ENCODE results near the gene ABHD16B. TPM values are rescaled to one million over a fixed set of nuclear protein-coding genes. Genes with fewer than 3 reads are reported as not detected.
"Not testable (repeated sequence)": the region's sequence is repeated elsewhere in the genome, so short reads cannot be mapped to it uniquely, and the experiment has no call there.

Gene ABHD16B
- total RNA-seq, 1 donor from 2014 or later: not detected

DNA sequence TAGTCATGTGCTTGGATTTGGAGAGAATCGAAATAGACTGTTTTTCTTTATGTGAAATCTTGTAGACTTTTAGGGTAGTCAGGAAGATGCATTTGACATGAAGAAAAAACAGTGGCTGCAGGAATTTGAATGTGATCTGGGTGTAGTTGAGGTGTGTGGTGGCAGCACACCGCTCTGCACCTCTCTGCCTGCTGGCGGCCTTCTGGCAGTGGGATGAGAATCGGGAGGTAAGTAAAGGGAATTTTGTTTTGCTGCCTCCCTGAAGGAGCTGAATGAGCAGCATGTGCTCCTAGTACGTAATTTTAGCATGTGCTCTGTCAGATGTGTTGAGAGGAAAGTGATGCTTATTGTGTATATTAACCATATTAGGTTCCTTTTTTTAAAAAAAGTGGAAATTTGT lies 7.0 kb downstream of the ABHD16B start:
- no peak overlapping the region for H3K27ac ChIP-seq
- DNase-seq (ENCODE audit: low spot score in 2 of 2): no peak
- H3K36me3 ChIP-seq: peaks cover 44% of the 10 kb centered on the region in 2 donors
- H3K4me1 ChIP-seq: peaks cover 0 to 21% of the 10 kb centered on the region in 2 donors
- TF ChIP-seq, protein P1, sequence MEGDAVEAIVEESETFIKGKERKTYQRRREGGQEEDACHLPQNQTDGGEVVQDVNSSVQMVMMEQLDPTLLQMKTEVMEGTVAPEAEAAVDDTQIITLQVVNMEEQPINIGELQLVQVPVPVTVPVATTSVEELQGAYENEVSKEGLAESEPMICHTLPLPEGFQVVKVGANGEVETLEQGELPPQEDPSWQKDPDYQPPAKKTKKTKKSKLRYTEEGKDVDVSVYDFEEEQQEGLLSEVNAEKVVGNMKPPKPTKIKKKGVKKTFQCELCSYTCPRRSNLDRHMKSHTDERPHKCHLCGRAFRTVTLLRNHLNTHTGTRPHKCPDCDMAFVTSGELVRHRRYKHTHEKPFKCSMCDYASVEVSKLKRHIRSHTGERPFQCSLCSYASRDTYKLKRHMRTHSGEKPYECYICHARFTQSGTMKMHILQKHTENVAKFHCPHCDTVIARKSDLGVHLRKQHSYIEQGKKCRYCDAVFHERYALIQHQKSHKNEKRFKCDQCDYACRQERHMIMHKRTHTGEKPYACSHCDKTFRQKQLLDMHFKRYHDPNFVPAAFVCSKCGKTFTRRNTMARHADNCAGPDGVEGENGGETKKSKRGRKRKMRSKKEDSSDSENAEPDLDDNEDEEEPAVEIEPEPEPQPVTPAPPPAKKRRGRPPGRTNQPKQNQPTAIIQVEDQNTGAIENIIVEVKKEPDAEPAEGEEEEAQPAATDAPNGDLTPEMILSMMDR (IDR thresholded peaks at IDR 0.05): no peak
- H3K4me3 ChIP-seq: no peak overlapping the region
- no peaks in the 10 kb centered on the region for H3K9me3 ChIP-seq
- no peaks in the 10 kb centered on the region for H3K27me3 ChIP-seq
- intact Hi-C loops (cut with DNase I): loop anchor here (5.0 to 10.0 kb wide), 2 partner anchors 241 to 1073 kb away; partner anchors contain the start of genes GMEB2 and MRGBP

DNA sequence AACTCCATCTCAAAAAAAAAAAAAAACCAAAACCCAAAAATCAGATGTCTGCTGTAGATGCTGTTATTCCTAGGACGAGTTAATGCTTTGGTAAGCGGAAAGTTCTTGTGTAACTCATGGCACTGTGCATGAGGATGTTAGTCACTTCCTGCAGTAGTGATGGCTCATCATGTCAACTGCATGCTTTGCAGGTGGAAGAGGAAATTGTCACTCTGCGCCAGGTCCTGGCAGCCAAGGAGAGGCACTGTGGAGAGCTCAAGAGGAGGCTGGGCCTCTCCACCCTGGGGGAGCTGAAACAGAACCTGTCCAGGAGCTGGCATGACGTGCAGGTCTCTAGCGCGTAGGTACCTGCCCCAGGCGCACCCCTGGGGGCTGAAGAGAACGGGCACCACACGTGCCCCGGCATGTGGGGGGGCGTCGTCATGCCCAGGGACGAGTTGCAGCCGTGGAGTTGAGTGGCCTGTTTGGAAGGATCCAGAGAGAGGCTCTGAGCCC lies 12.2 kb downstream of the ABHD16B start:
- Histone ChIP-seq H3K4me3 (no peak overlapping the region), H3K4me1 (no peaks in the 10 kb centered on the region), H3K9me3 (no peaks in the 10 kb centered on the region), H3K27ac (peak overlapping the region in 1 of 2 donors; percentile 52), H3K36me3 (peaks cover 84 to 96% of the 10 kb centered on the region in 2 donors), H3K27me3 (no peaks in the 10 kb centered on the region)
- DNase-seq (ENCODE audit: low spot score in 2 of 2): peak; percentile 41 to 77
- TF ChIP-seq, protein P1 (IDR thresholded peaks at IDR 0.05): no peak
- intact Hi-C loops (cut with DNase I): no loop called here

DNA sequence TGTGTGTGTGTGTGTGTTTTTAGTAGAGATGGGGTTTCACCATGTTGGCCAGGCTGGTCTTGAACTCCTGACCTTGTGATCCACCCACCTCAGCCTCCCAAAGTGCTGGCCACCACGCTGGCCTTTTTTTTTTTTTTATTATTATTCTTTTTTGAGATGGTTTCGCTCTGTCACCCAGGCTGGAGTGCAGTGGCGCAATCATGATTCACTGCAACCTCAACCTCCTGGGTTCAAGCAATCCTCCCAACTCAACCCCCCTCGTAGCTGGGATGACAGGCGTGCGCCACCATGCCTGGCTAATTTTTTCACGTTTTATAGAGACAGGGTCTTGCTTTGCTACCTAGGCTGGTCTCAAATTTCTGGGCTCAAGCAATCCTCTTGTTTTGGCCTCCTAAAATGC lies 12.9 kb downstream of the ABHD16B start:
- H3K9me3 ChIP-seq; H3K27me3 ChIP-seq; H3K4me3 ChIP-seq; DNase-seq (ENCODE audit: low spot score in 2 of 2); H3K4me1 ChIP-seq; intact Hi-C loops (cut with DNase I); H3K27ac ChIP-seq: not testable (repeated sequence)
- peaks cover 84 to 98% of the 10 kb centered on the region in 2 donors for H3K36me3 ChIP-seq

DNA sequence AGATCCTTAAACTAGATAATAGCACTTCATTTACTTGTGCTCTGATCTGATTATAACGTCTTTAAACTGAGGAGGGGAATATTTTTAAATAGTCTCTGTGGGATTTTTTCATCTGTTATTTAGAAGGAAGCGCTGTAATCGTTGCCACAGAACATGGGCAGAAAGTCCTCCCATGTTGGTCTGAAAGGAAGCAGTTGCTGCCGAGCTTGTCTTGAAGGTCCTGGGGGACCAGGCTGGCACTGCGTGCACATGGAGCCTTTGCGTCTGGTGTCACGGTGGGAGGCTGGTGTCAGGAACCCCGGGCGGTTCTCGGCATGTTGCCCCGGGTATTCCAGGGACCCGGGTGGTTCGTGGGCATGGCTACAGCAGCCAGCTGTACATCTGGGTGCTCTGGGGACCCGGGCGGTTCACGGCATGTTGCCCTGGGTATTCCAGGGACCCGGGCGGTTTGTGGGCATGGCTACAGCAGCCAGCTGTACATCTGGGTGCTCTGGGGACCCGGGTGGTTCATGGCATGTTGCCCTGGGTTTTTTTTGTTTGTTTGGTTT lies 15.3 kb downstream of the ABHD16B start:
- H3K4me3 ChIP-seq: no peak overlapping the region
- peaks cover 70 to 82% of the 10 kb centered on the region in 2 donors for H3K36me3 ChIP-seq
- TF ChIP-seq, protein P1 (IDR thresholded peaks at IDR 0.05): no peak
- DNase-seq (ENCODE audit: low spot score in 2 of 2): no peak
- no peaks in the 10 kb centered on the region for H3K27me3 ChIP-seq
- intact Hi-C loops (cut with DNase I): no loop called here
- H3K27ac ChIP-seq: no peak overlapping the region
- H3K9me3 ChIP-seq: no peaks in the 10 kb centered on the region
- no peaks in the 10 kb centered on the region for H3K4me1 ChIP-seq

DNA sequence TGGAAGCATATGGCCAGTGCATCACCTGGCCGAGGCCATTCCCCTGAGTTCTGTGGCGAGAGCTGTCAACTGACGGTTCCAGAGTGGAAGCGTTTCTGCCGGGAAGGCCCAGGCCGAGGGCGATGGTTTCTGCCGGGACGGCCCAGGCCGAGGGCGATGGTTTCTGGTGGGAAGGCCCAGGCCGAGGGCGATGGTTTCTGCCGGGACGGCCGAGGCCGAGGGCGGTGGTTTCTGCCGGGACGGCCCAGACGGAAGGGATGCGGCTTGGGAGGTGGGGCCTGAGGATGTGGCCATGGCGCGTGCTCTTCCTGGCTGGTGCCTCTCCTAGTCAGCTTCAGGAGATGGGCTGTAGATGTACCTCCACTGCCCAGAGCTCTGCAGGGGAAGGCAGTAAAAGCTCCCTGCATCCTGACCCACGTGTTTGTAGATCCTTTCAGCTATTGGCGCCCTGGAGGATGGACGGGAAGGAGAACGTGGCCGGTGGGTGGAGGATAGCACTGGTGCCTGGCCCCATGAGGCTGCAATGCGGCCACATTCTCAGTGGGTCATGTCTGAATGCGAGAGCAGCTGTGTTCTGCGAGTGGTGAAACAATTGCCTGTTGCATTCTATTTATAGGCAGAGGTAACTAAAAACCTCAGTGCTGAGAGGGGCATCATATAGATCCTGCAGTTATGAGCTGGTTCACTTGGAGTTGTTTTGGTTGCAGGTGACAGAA lies 16.6 kb downstream of the ABHD16B start:
- Histone ChIP-seq H3K4me1 (no peaks in the 10 kb centered on the region), H3K4me3 (no peak overlapping the region), H3K36me3 (peaks cover 67 to 82% of the 10 kb centered on the region in 2 donors), H3K27ac (no peak overlapping the region), H3K9me3 (no peaks in the 10 kb centered on the region), H3K27me3 (no peaks in the 10 kb centered on the region)
- TF ChIP-seq, protein P1 (IDR thresholded peaks at IDR 0.05): no peak
- DNase-seq (ENCODE audit: low spot score in 2 of 2): peak in 1 of 2 donors; percentile 58
- intact Hi-C loops (cut with DNase I): no loop called here
